ENCODE results near the gene NPFF. TPM values are rescaled to one million over a fixed set of nuclear protein-coding genes. Genes with fewer than 3 reads are reported as not detected.

NPFF gene
- not detected in 2 replicates for total RNA-seq

GRCh38 chr12:53506881-53507602 lies at the start of gene NPFF:
Gene NPFF (minus strand): TSS chr12:53507484. CDS start chr12:53507474, 10 bp downstream.

GRCh38 chr12:53500776-53501614 lies 6.3 kb downstream of the NPFF start, which contains the start of gene TARBP2:
Gene TARBP2 (plus strand): TSS chr12:53501283. CDS start chr12:53501409, 126 bp downstream.

GRCh38 chr12:53499266-53500141 lies 7.8 kb downstream of the NPFF start, which contains the start of gene MAP3K12:
Gene MAP3K12 (minus strand): TSS chr12:53499458. CDS start chr12:53487391, 12,067 bp downstream.

Other genes with a start within 250 kb of the NPFF start
- 3.9 and 7.8 TPM in 2 replicates for gene ESPL1, start 239.2 kb downstream of the NPFF start, total RNA-seq
- 963 and 1,329 TPM in 2 replicates for gene PFDN5, start 211.9 kb downstream of the NPFF start, total RNA-seq
- gene MYG1, start 207.8 kb downstream of the NPFF start, total RNA-seq, result 48.2 and 62.1 TPM in 2 replicates
- gene AAAS, start 185.9 kb downstream of the NPFF start, total RNA-seq, result 38.7 and 49.7 TPM in 2 replicates
- 0.12 TPM in 1 of 2 replicates, not detected in the other for gene SP7, start 171.1 kb downstream of the NPFF start, total RNA-seq
- 26.0 and 28.4 TPM in 2 replicates for gene SP1, start 127.3 kb downstream of the NPFF start, total RNA-seq
- not detected in 2 replicates for gene AMHR2, start 83.6 kb downstream of the NPFF start, total RNA-seq
- 28.5 and 31.8 TPM in 2 replicates for gene PRR13, start 65.8 kb downstream of the NPFF start, total RNA-seq
- 152 and 259 TPM in 2 replicates for gene PCBP2, start 55.4 kb downstream of the NPFF start, total RNA-seq
- 26.6 TPM in 2 replicates for gene MAP3K12, start 8.0 kb downstream of the NPFF start, total RNA-seq
- gene TARBP2, start 6.2 kb downstream of the NPFF start, total RNA-seq, result 42.2 and 47.0 TPM in 2 replicates
- 9.0 and 15.2 TPM in 2 replicates for gene ATF7, start 118.9 kb upstream of the NPFF start, total RNA-seq
- 103 and 115 TPM in 2 replicates for gene ATP5MC2, start 168.6 kb upstream of the NPFF start, total RNA-seq
- 85.7 and 109 TPM in 2 replicates for gene CALCOCO1, start 220.0 kb upstream of the NPFF start, total RNA-seq
- not detected in 2 replicates for gene CISTR, start 244.5 kb upstream of the NPFF start, total RNA-seq